ENCODE data around the gene PWP1. TPM values are rescaled to one million over a fixed set of nuclear protein-coding genes. Genes with fewer than 3 reads are reported as not detected.
"Not testable (repeated sequence)": the region's sequence is repeated elsewhere in the genome, so short reads cannot be mapped to it uniquely, and the experiment has no call there.

Gene PWP1
- total RNA-seq, 1 experiment from 2014 or later, result 52.9 TPM

GRCh38 chr12:107667464-107667863 is 18.1 kb upstream of the PWP1 start:
- no peak for DNase-seq (ENCODE audit: low read depth)

DNA sequence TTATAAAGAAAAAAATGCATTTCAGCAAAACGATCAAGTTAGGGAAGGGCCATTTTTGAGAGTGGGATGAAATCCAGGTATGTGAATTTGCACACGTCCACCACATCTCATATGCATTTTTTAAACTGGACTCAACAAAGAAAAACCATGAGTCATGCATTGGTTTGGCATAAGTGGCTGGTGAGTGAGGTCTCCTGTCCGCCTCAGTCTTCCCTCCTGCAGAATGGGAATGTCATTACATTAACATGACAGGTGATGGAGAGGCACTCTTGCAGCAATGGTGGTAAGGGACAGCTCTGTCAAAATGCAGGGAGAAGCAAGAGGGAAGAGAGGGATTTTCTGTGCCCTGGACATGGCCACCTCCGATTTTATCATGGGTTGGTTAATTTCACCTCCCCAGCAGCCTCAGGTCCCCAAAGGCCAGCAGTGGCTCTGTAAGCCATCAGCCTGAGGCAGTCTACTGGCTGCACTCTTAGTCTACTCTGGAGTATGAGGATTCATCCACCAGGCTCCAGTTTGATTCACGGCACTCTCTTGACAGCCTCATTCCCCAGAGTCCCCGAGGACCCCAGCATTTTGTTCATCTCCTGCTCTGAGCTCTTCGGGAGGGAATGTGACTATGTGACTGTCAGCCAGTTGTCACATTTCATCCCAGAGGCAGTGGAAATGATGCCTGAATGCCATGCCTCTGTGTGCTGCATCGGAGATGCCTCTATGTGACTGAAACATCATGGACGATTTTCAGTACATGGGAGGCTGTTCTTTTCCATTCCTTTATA is 17.1 kb upstream of the PWP1 start:
- DNase-seq (ENCODE audit: low read depth), result no peak

DNA sequence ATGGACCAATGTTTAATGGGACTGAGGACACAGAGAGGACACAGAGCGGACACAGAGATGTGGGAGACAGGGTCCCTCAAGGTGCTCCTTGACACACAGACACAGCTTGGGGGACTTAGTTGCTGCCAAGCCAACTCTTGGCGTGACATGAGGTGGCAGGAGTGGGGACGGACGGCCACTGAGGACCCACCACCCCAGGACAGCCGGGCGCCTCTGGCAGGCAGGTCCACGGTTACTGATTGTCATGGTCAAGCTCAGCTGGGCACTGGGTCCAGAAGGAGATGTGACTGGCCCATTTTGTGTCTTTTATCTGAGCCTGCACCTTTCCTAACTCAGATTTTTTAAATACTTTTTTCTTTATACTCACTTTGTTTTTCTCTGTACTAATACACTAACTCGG is 15.7 kb upstream of the PWP1 start:
- DNase-seq (ENCODE audit: low read depth), result no peak

GRCh38 chr12:107670999-107671643 is 14.5 kb upstream of the PWP1 start:
- no peak for DNase-seq (ENCODE audit: low read depth)

DNA sequence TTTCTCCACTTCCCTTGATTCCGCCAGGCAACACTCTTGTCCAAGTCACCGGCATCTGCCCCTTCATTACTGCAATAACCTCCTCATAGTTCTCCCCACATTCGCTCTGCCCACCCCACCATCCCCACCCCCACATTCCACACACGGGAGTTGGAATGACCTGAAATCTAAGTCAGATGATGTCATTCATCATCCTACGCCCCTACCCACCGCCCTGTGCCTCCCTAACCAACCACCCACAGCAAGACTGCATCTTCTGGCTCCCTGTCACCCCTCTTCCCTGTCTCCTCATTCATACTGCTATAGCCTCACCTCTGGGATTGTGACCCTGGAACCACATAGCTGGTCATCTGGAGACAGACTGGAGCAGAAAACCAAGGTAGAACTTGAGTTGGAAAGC is 7.9 kb upstream of the PWP1 start:
- DNase-seq (ENCODE audit: low read depth), result no peak

GRCh38 chr12:107679336-107679735 is 6.3 kb upstream of the PWP1 start:
- no peak for DNase-seq (ENCODE audit: low read depth)

GRCh38 chr12:107681455-107681835 is 4.2 kb upstream of the PWP1 start:
- no peak for DNase-seq (ENCODE audit: low read depth)

DNA sequence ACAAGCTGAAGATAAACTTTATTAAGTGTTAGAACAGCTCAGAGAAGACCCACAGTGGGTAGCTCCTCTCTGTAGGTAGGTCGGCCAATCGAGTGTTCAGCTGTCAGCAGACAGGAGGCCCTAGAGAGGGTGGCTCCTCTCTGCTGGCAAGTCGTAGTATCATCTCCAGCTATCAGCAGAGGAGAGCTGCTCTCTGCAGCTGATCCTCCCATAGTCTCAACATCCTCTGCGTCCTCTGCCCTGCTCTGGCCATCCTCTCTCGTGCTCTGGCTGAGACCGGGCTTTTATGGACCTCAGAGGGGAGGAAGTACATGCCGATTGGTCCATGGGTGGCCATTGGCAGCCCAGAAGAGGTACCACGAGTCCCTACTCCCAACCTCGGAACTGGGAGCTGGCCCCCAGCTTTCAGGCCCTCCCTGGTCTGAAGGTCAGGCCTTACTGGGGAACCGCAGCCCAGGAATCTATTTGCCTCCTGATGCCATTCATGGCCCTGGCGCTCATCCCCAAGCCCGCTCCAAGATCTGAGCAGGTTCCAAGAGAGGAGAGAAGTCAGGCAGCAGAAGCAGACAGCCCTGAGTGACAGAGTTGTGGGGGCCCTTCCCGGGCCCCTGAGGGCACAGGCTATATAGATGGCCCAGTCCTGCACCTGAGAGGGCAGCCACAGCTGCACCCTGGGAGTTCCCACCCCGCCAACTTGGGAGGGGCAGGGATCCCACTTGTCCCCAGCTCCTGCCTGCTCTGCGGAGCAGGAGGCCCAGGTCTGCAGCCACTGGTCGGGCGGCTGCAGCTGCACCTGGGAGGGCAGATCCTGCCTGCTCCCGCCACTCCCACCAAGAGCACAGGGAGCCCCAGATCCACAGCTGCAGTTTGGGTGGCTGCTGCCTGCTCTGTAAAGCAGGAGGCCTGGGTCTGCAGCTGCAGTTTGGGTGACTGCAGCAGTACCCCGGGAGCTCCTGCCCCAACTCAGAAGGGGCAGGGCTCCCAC is 3.5 kb upstream of the PWP1 start:
- DNase-seq (ENCODE audit: low read depth), result no peak

DNA sequence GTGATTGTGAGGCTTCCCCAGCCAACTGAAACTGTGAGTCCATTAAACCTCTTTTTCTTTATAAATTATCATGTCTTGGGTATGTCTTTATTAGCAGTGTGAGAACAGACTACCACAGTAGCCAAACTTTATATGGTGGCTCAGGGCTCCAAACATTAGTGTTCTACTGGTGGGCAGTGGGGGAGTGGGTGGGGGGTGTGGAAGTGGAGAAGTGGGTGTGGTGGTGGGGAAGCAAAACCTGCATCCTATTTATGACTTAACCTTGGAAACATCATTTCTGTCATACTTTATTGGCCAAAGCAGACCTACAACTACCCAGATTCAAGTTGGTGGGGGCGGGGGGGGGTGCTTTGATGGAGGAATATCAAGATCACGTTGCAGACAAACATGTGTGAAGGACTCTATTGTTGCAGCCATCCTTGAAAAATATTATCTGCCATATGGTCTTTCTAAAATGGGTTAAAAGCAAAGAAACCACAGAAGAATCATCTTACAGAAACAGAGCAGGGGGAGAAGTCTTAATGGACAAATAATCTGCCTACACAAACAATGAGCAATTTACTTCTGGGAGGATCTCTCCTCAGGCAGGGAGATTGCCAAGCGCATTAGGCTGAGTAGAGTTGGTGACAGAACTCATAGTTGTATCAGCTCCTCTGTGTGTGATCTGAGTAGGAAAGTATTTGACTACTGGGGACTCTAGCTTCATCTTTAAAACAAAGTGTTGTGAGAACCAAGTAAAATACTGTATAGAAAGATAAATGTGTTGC is 1.4 kb upstream of the PWP1 start:
- no peak for DNase-seq (ENCODE audit: low read depth)

DNA sequence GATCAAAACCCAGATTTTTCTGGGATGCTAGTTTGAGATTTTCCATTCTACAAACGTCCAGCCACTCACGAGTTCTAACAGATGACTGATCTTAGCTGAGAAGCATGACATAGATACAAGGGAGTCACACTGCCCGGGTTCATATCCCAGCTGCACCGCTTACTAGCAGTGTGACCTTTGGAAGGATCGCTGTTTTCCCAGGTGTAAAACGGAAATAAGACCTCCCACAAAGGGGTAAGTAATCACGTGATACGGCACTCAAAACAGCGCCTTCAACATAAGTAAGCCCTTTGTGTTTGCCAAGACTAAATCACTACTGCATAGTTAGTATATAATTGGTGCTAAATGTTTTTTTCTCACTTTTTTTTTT is 624 bp upstream of the PWP1 start:
- no peak for DNase-seq (ENCODE audit: low read depth)

GRCh38 chr12:107695772-107696171 is 10.2 kb downstream of the PWP1 start:
- DNase-seq (ENCODE audit: low read depth), result peak; percentile 47

DNA sequence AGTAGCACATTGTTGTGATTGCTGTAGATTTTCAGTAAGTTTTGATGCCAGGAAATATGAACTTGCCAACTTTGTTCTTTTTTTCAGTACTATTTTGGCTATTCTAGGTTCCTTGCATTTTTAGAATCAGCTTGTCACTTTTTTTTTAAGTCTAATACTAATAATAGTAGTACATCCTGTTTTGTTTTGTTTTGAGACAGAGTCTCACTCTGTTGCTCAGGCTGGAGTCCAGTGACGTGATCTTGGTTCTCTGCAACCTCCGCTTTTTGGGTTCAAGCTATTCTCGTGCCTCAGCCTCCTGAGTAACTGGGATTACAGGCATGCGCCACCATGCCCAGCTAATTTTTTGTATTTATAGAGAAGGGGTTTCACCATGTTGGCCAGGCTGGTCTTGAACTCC is 16.5 kb downstream of the PWP1 start:
- no peak for DNase-seq (ENCODE audit: low read depth)

DNA sequence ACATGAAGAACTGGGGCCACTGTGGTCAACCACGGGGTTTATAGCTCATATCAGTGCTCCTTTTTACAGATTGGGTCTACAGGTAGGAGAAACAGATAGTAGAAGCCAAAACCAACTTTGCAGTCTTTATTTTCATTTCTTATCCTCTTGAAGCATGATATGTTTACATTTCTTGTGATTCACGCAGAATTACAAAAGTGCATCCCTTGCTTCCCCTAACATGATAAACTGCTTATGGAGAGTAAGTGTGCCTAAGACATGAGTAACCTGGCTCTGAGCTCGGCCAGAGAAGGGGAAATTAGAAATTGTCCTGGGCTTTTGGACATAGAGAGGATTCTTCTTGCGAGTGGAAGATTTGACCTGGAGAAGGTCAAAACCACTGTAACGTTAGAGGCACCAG is 18.4 kb downstream of the PWP1 start:
- DNase-seq (ENCODE audit: low read depth), result no peak

DNA sequence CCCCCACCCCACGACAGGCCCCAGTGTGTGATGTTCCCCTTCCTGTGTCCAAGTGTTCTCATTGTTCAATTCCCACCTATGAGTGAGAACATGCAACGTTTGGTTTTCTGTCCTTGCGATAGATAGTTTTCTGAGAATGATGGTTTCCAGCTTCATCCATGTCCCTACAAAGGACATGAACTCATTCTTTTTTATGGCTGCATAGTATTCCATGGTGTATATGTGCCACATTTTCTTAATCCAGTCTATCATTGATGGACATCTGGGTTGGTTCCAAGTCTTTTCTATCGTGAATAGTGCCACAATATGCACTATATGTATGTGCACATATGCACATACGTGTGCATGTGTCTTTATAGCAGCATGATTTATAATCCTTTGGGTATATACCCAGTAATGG is 19.9 kb downstream of the PWP1 start:
- not testable (repeated sequence) for DNase-seq (ENCODE audit: low read depth)

GRCh38 chr12:107715780-107716179 is 30.2 kb downstream of the PWP1 start:
- DNase-seq (ENCODE audit: low read depth), result no peak

- DNase-seq (ENCODE audit: low read depth), result no peak
These were observed 33.0 kb downstream of the PWP1 start for GRCh38 chr12:107718606-107719005.

DNA sequence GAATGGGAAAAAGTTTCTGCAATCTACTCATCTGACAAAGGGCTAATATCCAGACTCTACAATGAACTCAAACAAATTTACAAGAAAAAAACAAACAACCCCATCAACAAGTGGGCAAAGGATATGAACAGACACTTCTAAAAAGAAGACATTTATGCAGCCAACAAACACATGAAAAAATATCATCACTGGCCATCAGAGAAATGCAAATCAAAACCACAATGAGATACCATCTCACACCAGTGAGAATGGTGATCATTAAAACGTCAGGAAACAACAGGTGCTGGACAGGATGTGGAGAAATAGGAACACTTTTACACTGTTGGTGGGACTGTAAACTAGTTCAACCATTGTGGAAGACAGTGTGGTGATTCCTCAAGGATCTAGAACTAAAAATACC is 41.7 kb downstream of the PWP1 start:
- DNase-seq (ENCODE audit: low read depth), result not testable (repeated sequence)

- DNase-seq (ENCODE audit: low read depth), result not testable (repeated sequence)
These were observed 42.1 kb downstream of the PWP1 start for GRCh38 chr12:107727742-107728141.

GRCh38 chr12:107730618-107731341 is 45.2 kb downstream of the PWP1 start:
- no peak for DNase-seq (ENCODE audit: low read depth)

DNA sequence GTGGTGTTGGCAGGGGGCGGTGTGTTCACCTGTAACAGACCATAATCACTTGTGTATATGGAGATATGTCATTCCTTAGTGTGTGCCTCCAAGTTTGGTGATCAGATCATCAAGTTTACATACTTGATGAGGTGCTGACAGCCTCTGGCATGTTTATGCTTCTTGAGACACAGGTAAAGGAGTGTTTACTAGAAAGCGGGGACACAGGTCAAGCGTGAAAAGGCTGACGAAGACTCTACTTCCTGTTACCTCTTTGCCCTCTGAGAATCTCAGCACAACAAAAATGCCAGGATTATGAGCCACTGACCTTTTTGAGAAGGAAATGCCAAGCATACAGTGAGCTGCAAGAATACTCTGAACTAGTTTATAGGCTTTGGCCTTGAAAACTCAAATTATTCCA is 45.8 kb downstream of the PWP1 start:
- DNase-seq (ENCODE audit: low read depth), result no peak

- DNase-seq (ENCODE audit: low read depth), result no peak
These were observed 46.8 kb downstream of the PWP1 start for GRCh38 chr12:107732365-107732764.
